ENCODE data around the gene NMRK1. TPM values are rescaled to one million over a fixed set of nuclear protein-coding genes. Genes with fewer than 3 reads are reported as not detected.

NMRK1 gene
- total and polyA plus RNA-seq, 2 of the 13 experiments (the other 11 are each of a cell fraction or from before 2014, with no cell fraction given), result 9.1 to 12.9 TPM

DNA sequence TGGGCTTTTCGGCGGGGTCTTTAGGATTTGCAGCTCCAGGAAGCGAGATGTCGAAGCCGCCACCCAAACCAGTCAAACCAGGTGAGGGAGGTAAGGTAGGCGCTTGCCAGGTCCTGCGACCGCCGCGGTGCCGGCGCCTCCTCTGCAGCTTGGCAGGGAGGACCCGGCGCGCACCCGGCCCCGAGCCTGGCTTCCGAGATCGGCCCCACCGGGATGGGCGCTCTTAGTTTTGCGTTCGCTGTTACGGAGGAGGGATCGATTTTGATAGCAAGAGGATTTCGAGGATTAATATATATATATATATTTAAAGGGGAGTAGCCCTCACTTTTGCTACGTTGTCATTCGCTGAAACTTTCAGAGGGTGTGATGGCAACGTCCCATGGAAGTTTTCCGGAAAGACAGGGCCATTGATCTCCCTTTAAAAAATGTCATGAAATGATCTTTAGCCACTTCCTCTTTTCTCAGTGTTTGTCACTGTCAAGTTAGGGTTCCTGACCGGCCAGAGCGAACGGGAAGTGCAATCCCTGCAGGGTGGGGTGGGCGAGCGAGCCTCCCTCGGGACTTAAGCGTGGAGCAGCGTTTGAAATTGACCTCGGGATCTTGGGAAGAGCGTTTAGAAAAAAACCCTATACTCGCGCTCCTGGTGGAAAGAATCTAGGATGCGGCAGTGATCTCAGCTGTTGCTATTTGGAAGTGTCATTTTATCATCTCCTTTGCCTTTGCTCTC is 854 bp upstream of the NMRK1 start (continued):
- TF ChIP-seq, protein P1, sequence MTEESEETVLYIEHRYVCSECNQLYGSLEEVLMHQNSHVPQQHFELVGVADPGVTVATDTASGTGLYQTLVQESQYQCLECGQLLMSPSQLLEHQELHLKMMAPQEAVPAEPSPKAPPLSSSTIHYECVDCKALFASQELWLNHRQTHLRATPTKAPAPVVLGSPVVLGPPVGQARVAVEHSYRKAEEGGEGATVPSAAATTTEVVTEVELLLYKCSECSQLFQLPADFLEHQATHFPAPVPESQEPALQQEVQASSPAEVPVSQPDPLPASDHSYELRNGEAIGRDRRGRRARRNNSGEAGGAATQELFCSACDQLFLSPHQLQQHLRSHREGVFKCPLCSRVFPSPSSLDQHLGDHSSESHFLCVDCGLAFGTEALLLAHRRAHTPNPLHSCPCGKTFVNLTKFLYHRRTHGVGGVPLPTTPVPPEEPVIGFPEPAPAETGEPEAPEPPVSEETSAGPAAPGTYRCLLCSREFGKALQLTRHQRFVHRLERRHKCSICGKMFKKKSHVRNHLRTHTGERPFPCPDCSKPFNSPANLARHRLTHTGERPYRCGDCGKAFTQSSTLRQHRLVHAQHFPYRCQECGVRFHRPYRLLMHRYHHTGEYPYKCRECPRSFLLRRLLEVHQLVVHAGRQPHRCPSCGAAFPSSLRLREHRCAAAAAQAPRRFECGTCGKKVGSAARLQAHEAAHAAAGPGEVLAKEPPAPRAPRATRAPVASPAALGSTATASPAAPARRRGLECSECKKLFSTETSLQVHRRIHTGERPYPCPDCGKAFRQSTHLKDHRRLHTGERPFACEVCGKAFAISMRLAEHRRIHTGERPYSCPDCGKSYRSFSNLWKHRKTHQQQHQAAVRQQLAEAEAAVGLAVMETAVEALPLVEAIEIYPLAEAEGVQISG (CRISPR knock-in tag; IDR thresholded peaks at IDR 0.05), result peak; percentile 11; the same call in 1 of the 2 replicates
- TF ChIP-seq, protein P2, sequence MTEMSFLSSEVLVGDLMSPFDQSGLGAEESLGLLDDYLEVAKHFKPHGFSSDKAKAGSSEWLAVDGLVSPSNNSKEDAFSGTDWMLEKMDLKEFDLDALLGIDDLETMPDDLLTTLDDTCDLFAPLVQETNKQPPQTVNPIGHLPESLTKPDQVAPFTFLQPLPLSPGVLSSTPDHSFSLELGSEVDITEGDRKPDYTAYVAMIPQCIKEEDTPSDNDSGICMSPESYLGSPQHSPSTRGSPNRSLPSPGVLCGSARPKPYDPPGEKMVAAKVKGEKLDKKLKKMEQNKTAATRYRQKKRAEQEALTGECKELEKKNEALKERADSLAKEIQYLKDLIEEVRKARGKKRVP (CRISPR knock-in tag; IDR thresholded peaks at IDR 0.05), result 0 out of 4 replicates have a peak, but pooled peaks of 1 of the 2 experiments have one; percentile 21
- TF ChIP-seq ZFP1 (CRISPR knock-in tag; IDR thresholded peaks at IDR 0.05) (no peak), JDP2 (CRISPR knock-in tag; IDR thresholded peaks at IDR 0.05; ENCODE audit: borderline replicate concordance) (no peak), ZNF781 (CRISPR knock-in tag; IDR thresholded peaks at IDR 0.05; ENCODE audit: borderline replicate concordance, not compliant biosample characterization) (no peak), NFKB2 (CRISPR knock-in tag; IDR thresholded peaks at IDR 0.05; ENCODE audit: borderline replicate concordance) (0 out of 2 replicates have a peak, but pooled peaks have one; percentile 27), ZNF546 (CRISPR knock-in tag; conservative IDR thresholded peaks at IDR 0.05) (peak; percentile 68; the same call in 1 of the 2 replicates), ZNF749 (CRISPR knock-in tag; IDR thresholded peaks at IDR 0.05; ENCODE audit: borderline replicate concordance) (no peak), HMGA1 (CRISPR knock-in tag; conservative IDR thresholded peaks at IDR 0.05) (no peak), RFXAP (CRISPR knock-in tag; IDR thresholded peaks at IDR 0.05; ENCODE audit: borderline replicate concordance) (0 out of 2 replicates have a peak, but pooled peaks have one; percentile 42), RFX5 (IDR thresholded peaks at IDR 0.05; ENCODE audit: low read depth, low read length) (peak; percentile 92), ZNF607 (CRISPR knock-in tag; IDR thresholded peaks at IDR 0.05; ENCODE audit: borderline replicate concordance) (no peak), PTBP1 (IDR thresholded peaks at IDR 0.05; ENCODE audit: low read depth, low read length, poor library complexity, severe bottlenecking) (peak; percentile 37), ZNF605 (CRISPR knock-in tag; IDR thresholded peaks at IDR 0.05) (peak; percentile 56; the same call in 1 of the 2 replicates), TEAD3 (CRISPR knock-in tag; optimal IDR thresholded peaks at IDR 0.05; ENCODE audit: borderline replicate concordance) (peak; percentile 26), SRSF9 (IDR thresholded peaks at IDR 0.05; ENCODE audit: borderline replicate concordance, insufficient read depth, low read depth, low read length, poor library complexity, severe bottlenecking) (no peak), NRL (CRISPR knock-in tag; IDR thresholded peaks at IDR 0.05; ENCODE audit: borderline replicate concordance) (no peak)
- TF ChIP-seq, protein P3, sequence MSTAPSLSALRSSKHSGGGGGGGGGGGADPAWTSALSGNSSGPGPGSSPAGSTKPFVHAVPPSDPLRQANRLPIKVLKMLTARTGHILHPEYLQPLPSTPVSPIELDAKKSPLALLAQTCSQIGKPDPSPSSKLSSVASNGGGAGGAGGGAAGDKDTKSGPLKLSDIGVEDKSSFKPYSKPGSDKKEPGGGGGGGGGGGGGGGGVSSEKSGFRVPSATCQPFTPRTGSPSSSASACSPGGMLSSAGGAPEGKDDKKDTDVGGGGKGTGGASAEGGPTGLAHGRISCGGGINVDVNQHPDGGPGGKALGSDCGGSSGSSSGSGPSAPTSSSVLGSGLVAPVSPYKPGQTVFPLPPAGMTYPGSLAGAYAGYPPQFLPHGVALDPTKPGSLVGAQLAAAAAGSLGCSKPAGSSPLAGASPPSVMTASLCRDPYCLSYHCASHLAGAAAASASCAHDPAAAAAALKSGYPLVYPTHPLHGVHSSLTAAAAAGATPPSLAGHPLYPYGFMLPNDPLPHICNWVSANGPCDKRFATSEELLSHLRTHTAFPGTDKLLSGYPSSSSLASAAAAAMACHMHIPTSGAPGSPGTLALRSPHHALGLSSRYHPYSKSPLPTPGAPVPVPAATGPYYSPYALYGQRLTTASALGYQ (CRISPR knock-in tag; IDR thresholded peaks at IDR 0.05), result 0 out of 2 replicates have a peak, but pooled peaks have one; percentile 32
- TF ChIP-seq, protein P4, sequence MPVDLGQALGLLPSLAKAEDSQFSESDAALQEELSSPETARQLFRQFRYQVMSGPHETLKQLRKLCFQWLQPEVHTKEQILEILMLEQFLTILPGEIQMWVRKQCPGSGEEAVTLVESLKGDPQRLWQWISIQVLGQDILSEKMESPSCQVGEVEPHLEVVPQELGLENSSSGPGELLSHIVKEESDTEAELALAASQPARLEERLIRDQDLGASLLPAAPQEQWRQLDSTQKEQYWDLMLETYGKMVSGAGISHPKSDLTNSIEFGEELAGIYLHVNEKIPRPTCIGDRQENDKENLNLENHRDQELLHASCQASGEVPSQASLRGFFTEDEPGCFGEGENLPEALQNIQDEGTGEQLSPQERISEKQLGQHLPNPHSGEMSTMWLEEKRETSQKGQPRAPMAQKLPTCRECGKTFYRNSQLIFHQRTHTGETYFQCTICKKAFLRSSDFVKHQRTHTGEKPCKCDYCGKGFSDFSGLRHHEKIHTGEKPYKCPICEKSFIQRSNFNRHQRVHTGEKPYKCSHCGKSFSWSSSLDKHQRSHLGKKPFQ (CRISPR knock-in tag; IDR thresholded peaks at IDR 0.05; ENCODE audit: insufficient replicate concordance), result peak; percentile 53
- TF ChIP-seq, protein P5, sequence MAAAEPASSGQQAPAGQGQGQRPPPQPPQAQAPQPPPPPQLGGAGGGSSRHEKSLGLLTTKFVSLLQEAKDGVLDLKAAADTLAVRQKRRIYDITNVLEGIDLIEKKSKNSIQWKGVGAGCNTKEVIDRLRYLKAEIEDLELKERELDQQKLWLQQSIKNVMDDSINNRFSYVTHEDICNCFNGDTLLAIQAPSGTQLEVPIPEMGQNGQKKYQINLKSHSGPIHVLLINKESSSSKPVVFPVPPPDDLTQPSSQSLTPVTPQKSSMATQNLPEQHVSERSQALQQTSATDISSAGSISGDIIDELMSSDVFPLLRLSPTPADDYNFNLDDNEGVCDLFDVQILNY (CRISPR knock-in tag; conservative IDR thresholded peaks at IDR 0.05), result no peak

Data from HepG2 (cell line).